Skeletal muscle satellite cell (primary cell): ENCODE measurements around the gene LRP1B.

Source experiments
- H3K27me3 ChIP-seq: 2 replicates; pipeline ENCODE4 v1.7.0; 2013; ENCODE audit warnings: low read length; ENCODE audit not compliant: control insufficient read depth, insufficient read depth
- H3K36me3 ChIP-seq: 2 replicates; pipeline ENCODE4 v1.7.0; 2013; ENCODE audit warnings: mild to moderate bottlenecking, control low read depth, low read length; ENCODE audit not compliant: insufficient read depth
- H3K4me1 ChIP-seq: 2 replicates; pipeline ENCODE4 v1.7.0; 2013; ENCODE audit warnings: low read length; ENCODE audit not compliant: control insufficient read depth, insufficient read depth
- H3K4me2 ChIP-seq: 2 replicates; pipeline ENCODE4 v1.7.0; 2013; ENCODE audit warnings: mild to moderate bottlenecking, low read length
- H3K4me3 ChIP-seq: 2 replicates; pipeline ENCODE4 v1.7.0; 2013; ENCODE audit warnings: low read length
- H3K9ac ChIP-seq: 2 replicates; pipeline ENCODE4 v1.7.0; 2013; ENCODE audit warnings: mild to moderate bottlenecking, low read depth, low read length, moderate library complexity
- H3K9me3 ChIP-seq: replicated peaks from 2 replicates; pipeline ENCODE4 v1.7.0; 2013; ENCODE audit warnings: mild to moderate bottlenecking, control low read depth, low read length

LRP1B gene

DNA sequence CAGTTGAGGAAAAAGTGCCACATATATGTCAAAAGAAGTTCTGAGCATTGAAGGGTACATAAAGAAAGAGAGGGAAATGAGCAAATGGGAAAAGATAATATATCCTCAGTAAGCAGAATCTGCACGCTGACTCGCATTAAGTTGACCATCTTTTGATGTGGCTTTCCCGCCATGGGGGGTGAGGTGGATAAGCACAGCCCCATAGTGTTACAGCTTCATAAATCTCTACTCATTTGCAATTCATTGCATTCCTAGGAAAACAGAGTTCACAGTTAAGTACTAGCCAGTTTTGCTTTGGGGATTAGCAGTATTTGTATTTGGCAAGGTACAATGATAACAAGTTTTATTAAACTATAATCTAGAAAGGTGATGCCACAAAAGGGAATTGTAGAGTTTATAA is 814.2 kb downstream of the LRP1B start:
- no peak overlapping the region for H3K4me3 ChIP-seq
- no peaks in the 10 kb centered on the region for H3K9me3 ChIP-seq
- H3K27me3 ChIP-seq = no peaks in the 10 kb centered on the region
- H3K4me2 ChIP-seq = no peak overlapping the region
- no peaks in the 10 kb centered on the region for H3K36me3 ChIP-seq
- H3K4me1 ChIP-seq = no peaks in the 10 kb centered on the region
- no peak overlapping the region for H3K9ac ChIP-seq

DNA sequence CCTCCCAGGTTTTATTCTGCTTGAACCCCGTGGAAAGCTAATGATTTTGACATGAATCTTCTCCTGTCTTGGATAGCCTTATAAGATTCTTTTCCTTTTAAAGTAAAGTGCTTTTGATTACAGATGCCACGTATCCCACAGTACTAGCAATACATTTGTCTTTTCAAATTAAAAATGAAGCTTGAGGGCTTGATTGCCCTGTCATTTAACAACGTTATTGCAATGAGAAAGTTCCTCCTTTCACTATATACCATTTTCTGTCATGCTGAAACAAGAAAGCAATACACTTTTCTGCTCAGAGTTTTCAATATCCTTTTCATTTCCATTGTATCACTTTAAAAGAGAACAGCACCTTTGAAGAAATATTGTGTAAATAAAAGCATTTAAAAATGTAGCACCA is 814.7 kb downstream of the LRP1B start:
- Histone ChIP-seq H3K9ac (no peak overlapping the region), H3K4me2 (no peak overlapping the region), H3K36me3 (no peaks in the 10 kb centered on the region), H3K27me3 (no peaks in the 10 kb centered on the region), H3K4me1 (no peaks in the 10 kb centered on the region), H3K4me3 (no peak overlapping the region), H3K9me3 (no peaks in the 10 kb centered on the region)

DNA sequence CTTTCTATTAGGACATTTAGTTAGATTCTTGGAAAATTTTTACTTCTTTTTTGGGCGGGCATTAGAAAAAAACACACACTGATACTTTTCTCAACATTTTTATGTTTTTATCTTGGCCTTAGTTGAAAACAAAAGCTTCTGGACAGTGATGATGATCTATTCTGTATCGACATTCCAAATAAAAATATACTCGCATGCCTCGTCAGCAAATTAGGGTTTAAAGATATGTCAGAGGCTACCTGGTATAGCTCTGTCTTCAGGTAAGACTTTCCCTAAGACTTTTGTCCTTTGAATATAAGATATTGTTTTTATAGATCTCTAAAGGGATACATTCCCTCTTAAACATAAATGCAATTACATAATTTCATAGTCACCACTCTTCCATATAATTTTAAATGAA is 816.8 kb downstream of the LRP1B start:
- no peak overlapping the region for H3K9ac ChIP-seq
- H3K4me2 ChIP-seq = no peak overlapping the region
- H3K36me3 ChIP-seq = no peaks in the 10 kb centered on the region
- H3K4me1 ChIP-seq = no peaks in the 10 kb centered on the region
- H3K27me3 ChIP-seq = no peaks in the 10 kb centered on the region
- no peak overlapping the region for H3K4me3 ChIP-seq
- no peaks in the 10 kb centered on the region for H3K9me3 ChIP-seq

DNA sequence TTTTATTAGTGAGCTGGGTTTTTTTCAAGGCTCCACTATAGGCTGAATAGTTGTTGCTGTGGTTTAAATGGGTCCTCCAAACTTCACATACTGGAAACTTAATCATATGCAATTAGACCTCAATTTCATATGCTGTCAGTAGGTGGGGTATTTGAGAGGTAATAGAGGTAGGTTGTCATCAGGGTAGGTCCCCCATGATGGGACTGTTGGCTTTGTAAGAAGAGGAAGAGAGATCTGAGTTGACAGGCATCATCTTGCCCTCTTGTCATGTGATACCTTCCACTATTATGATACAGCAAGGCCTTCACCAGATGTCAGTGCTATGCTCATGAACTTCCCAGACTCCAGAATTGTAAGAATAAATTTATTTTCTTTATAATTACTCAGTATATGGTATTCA is 819.4 kb downstream of the LRP1B start:
- H3K36me3 ChIP-seq = no peaks in the 10 kb centered on the region
- no peak overlapping the region for H3K4me3 ChIP-seq
- H3K9ac ChIP-seq = no peak overlapping the region
- H3K27me3 ChIP-seq = no peaks in the 10 kb centered on the region
- H3K4me2 ChIP-seq = no peak overlapping the region
- no peaks in the 10 kb centered on the region for H3K4me1 ChIP-seq
- no peaks in the 10 kb centered on the region for H3K9me3 ChIP-seq

DNA sequence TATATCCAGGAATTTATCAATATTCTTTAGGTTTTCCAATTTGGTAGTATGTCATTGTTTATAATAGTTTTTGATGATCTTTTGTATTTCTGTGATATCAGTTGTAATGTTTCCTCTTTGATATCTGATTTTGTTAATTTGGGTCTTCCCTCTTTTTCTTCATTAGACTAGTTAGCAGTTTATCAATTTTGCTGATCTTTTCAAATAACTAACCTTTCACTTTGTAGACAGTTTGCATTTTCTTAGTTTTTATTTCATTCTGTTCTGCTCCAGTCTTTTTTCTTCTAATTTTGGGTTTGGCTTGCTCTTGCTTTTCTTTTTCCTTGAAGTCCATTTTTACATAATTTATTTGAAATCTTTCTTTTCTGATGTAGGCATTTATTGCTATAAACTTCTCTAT is 824.4 kb downstream of the LRP1B start:
- H3K36me3 ChIP-seq = no peaks in the 10 kb centered on the region

DNA sequence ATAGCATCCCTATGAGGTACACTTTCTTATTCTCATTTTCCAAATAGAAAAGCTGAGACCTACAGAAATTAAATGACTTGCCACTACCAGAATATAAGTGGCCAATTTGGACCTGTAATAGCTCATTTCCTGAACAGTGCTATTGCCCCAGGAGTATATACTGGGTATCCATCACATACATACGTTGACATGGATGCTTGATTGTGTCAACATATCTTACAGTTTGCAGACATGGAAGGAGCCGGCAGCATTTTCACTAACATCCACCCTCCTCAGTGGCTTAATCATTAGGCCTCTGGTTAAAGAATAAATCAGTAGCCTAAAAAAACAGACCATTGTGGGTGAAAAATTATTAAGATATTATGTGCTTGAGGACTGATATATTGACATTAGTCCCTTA is 829.3 kb downstream of the LRP1B start:
- Histone ChIP-seq H3K9me3 (no peaks in the 10 kb centered on the region), H3K4me1 (no peaks in the 10 kb centered on the region), H3K4me3 (no peak overlapping the region), H3K27me3 (no peaks in the 10 kb centered on the region), H3K4me2 (no peak overlapping the region), H3K36me3 (no peaks in the 10 kb centered on the region), H3K9ac (no peak overlapping the region)

More for the DNA sequence above, 824.4 kb downstream of the LRP1B start:
- Histone ChIP-seq H3K9me3 (no peaks in the 10 kb centered on the region), H3K4me1 (no peaks in the 10 kb centered on the region), H3K4me2 (no peak overlapping the region), H3K4me3 (no peak overlapping the region), H3K9ac (no peak overlapping the region), H3K27me3 (no peaks in the 10 kb centered on the region)

DNA sequence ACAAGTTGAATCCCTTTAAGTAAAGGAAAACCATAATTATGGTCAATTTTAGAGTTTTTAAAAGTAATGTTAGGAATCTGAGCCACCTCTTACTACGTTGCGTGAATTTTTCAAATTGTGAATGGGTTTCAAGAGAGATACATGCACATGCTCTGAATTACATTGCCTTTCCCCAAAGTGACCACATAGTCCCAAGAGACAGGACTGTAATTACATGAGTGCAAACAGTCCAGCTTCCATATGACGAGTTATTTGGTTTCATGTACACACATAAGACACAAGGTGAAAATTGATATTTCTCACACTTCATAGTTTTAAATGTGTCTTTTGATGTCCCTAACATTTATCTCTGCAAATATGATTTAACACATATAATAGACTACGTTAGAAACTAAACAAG is 850.8 kb downstream of the LRP1B start:
- H3K4me1 ChIP-seq = no peaks in the 10 kb centered on the region
- H3K4me2 ChIP-seq = no peak overlapping the region
- no peaks in the 10 kb centered on the region for H3K27me3 ChIP-seq
- no peaks in the 10 kb centered on the region for H3K9me3 ChIP-seq
- H3K36me3 ChIP-seq = no peaks in the 10 kb centered on the region
- no peak overlapping the region for H3K9ac ChIP-seq
- no peak overlapping the region for H3K4me3 ChIP-seq

DNA sequence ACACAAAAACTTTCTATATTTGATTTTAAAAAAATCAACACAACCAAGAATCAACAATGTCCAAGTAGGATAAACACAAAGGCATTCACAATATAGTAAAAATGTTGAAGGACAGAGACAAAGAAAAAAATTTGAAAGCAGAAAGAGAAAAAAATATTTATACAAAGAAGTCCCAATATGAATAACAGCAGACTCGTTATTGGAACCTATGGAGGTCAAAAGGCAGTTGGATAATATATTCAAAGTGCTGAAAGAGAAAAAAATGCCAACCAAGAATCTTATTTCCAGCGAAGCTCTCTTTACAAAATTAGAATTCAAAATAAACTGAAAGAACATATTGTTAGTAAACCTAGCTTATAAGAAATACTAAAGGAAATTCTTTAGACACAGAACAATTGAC is 859.5 kb downstream of the LRP1B start:
- Histone ChIP-seq H3K9ac (no peak overlapping the region), H3K4me3 (no peak overlapping the region), H3K36me3 (no peaks in the 10 kb centered on the region), H3K4me2 (no peak overlapping the region), H3K9me3 (no peaks in the 10 kb centered on the region), H3K27me3 (no peaks in the 10 kb centered on the region), H3K4me1 (no peaks in the 10 kb centered on the region)

DNA sequence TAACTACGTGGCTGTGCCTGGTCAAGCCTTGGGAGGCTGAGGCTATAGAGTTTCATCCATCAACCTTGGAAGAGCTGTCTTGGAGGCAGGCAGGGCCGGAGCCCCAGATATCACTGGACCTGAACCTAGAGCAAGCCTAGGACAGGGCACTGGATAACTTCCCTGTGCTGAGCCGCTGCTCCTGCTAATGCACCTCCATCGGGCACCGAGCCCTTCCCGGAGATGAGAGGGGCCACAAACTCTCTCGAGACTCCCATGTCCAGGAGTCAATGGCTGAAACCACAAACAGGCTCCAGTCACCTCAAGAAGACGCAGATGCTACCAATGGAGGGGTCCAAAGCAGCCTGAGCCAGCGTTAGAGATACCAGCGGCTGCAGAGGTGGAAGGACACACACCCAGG is 866.0 kb downstream of the LRP1B start:
- Histone ChIP-seq H3K4me2 (no peak overlapping the region), H3K9ac (no peak overlapping the region), H3K4me3 (no peak overlapping the region), H3K36me3 (no peaks in the 10 kb centered on the region), H3K4me1 (no peaks in the 10 kb centered on the region), H3K9me3 (no peaks in the 10 kb centered on the region), H3K27me3 (no peaks in the 10 kb centered on the region)

DNA sequence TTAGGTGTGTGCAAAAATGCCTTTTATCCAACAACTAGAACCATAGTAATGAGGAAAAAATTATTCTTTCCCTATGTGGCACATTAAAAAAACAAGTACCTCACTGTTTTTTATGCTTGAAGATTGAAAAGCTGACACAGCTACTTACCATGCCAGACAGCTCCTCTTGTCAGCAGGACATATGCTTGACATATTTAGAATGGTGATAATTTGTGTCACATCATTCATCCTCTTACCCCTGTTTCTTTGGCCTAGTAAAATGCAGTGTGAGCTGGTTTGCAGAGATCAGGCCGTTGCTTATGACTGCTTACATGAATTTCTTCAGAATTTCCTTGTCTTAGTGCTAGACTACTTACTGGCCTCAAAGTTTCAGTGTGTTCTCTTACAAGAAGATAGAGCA is 869.9 kb downstream of the LRP1B start:
- Histone ChIP-seq H3K9ac (no peak overlapping the region), H3K4me1 (no peaks in the 10 kb centered on the region), H3K4me3 (no peak overlapping the region), H3K27me3 (no peaks in the 10 kb centered on the region), H3K9me3 (peaks cover 4% of the 10 kb centered on the region), H3K36me3 (no peaks in the 10 kb centered on the region), H3K4me2 (no peak overlapping the region)

DNA sequence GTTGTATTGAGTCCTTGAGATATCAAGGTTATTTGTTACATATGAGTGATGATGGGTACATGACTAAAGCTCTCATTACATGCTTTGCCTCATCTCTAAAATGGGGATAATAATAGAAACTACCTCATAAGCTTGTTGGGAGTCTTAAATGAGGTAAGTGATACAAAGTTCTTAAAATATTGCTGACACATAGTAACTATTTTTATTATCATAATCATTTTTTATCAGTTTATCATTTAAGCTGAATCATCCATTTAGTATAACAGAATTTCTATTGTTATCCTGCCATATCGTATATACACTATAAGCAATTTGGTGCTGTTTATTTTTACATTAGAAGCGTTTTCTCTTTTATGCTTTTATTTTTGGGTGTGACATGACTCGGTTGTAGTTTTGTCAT is 871.1 kb downstream of the LRP1B start:
- H3K27me3 ChIP-seq = no peaks in the 10 kb centered on the region
- no peaks in the 10 kb centered on the region for H3K36me3 ChIP-seq
- no peaks in the 10 kb centered on the region for H3K4me1 ChIP-seq
- H3K9me3 ChIP-seq = peaks cover 4% of the 10 kb centered on the region
- no peak overlapping the region for H3K4me2 ChIP-seq
- no peak overlapping the region for H3K9ac ChIP-seq
- no peak overlapping the region for H3K4me3 ChIP-seq

DNA sequence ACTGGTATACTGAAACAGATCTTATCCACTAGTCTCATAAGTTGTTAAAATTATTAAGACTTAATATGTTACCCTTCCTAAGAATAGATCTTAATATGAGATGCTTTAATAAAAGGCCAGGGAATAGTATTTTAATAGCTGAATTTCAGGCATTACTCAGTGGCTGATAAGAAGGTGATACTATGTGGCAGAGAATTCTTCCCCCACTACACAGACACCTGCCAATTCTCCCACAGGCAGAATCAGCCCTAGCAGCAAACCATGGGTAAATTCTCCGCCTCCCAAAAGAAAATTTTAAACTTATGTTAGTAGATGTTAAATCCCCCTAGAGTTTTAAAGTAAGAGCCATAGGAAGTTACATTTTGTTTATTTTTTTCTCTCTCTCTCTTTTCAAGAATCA is 888.8 kb downstream of the LRP1B start:
- H3K4me2 ChIP-seq = no peak overlapping the region
- no peaks in the 10 kb centered on the region for H3K36me3 ChIP-seq
- no peaks in the 10 kb centered on the region for H3K9me3 ChIP-seq
- H3K27me3 ChIP-seq = no peaks in the 10 kb centered on the region
- H3K9ac ChIP-seq = no peak overlapping the region
- H3K4me3 ChIP-seq = no peak overlapping the region
- H3K4me1 ChIP-seq = no peaks in the 10 kb centered on the region

DNA sequence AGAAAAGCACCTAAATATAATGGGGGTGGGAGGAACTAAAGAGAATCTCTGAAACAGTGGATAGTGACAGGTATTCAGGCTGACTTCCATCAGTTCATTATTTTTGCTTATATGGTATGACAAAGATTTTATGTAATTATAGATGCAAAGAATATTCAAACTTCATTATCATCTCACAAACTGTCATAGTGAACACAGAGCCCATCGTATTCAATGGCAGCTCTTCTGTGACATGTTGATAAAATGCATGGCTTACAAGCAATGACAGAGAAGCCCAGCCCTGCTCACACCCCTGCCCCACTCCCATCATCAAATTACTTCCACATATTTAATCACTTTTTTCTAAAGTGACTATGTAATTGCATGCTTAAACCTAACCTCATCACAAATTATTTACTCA is 904.3 kb downstream of the LRP1B start:
- no peaks in the 10 kb centered on the region for H3K4me1 ChIP-seq
- no peak overlapping the region for H3K4me2 ChIP-seq
- no peak overlapping the region for H3K4me3 ChIP-seq
- H3K9ac ChIP-seq = no peak overlapping the region
- no peaks in the 10 kb centered on the region for H3K9me3 ChIP-seq
- no peaks in the 10 kb centered on the region for H3K36me3 ChIP-seq
- no peaks in the 10 kb centered on the region for H3K27me3 ChIP-seq
